ENCODE results near the gene ZNF135.

DNA sequence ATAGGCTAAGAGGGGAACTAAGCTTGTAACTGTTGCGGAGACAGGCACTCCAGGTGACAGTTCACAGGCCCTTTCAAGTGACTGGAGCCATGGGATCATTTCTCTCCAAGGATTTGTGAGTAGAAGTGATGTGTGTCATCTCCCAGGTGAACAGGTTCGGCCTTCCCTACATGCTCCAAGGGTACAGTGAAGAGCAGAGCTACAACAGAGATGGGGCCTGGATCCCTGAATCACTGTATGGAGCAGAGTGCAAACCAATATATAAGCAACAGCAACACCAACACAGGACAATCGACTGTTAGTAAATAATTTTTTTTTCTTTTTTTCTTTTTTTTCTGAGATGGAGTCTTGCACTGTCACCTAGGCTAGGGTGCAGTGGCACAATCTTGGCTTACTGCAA lies 23.9 kb downstream of the ZNF135 start:
- TF ChIP-seq, protein P1, sequence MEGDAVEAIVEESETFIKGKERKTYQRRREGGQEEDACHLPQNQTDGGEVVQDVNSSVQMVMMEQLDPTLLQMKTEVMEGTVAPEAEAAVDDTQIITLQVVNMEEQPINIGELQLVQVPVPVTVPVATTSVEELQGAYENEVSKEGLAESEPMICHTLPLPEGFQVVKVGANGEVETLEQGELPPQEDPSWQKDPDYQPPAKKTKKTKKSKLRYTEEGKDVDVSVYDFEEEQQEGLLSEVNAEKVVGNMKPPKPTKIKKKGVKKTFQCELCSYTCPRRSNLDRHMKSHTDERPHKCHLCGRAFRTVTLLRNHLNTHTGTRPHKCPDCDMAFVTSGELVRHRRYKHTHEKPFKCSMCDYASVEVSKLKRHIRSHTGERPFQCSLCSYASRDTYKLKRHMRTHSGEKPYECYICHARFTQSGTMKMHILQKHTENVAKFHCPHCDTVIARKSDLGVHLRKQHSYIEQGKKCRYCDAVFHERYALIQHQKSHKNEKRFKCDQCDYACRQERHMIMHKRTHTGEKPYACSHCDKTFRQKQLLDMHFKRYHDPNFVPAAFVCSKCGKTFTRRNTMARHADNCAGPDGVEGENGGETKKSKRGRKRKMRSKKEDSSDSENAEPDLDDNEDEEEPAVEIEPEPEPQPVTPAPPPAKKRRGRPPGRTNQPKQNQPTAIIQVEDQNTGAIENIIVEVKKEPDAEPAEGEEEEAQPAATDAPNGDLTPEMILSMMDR (IDR thresholded peaks at IDR 0.05; ENCODE audit: low read depth, low read length, missing input control): no peak
- TF ChIP-seq, protein P2, sequence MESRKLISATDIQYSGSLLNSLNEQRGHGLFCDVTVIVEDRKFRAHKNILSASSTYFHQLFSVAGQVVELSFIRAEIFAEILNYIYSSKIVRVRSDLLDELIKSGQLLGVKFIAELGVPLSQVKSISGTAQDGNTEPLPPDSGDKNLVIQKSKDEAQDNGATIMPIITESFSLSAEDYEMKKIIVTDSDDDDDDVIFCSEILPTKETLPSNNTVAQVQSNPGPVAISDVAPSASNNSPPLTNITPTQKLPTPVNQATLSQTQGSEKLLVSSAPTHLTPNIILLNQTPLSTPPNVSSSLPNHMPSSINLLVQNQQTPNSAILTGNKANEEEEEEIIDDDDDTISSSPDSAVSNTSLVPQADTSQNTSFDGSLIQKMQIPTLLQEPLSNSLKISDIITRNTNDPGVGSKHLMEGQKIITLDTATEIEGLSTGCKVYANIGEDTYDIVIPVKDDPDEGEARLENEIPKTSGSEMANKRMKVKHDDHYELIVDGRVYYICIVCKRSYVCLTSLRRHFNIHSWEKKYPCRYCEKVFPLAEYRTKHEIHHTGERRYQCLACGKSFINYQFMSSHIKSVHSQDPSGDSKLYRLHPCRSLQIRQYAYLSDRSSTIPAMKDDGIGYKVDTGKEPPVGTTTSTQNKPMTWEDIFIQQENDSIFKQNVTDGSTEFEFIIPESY (IDR thresholded peaks at IDR 0.05): no peak
- TF ChIP-seq, protein P3, sequence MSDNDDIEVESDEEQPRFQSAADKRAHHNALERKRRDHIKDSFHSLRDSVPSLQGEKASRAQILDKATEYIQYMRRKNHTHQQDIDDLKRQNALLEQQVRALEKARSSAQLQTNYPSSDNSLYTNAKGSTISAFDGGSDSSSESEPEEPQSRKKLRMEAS (IDR thresholded peaks at IDR 0.05): no peak
- no peak for TF ChIP-seq TAF1 (conservative IDR thresholded peaks at IDR 0.05)
- no peak for TF ChIP-seq SP1 (IDR thresholded peaks at IDR 0.05)
- TF ChIP-seq RAD21 (IDR thresholded peaks at IDR 0.05): no peak

Measured in liver (tissue), 3 donors.